Measurements from ENCODE around the gene SLC35F3. TPM values are rescaled to one million over a fixed set of nuclear protein-coding genes. Genes with fewer than 3 reads are reported as not detected.

The SLC35F3 gene
- total RNA-seq, 6 experiments from 2014 or later, result 0.26 to 0.58 (median 0.46) TPM

DNA sequence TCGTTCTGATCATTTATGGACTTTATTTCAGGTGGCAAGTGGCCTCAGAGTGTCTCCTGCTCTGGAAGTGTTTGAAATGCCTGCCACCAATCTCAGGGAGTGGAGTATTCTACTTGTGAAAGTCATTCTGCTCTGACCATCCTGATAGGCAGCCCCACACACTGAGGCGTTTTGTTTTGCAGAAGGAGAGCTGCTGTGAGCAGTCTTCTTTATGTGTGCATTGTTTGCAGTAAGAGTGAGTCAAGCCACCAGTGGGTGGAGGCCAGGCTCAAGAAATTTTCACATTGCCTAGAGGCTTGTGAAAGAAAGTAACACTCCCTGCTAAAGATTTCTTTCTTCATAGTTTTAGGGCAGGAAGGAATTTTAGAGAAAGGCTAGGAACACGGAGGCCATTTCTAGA is 204.4 kb downstream of the SLC35F3 start:
- peak; percentile 1 for DNase-seq
- Mint-ChIP-seq H3K4me1 (ENCODE audit: low read depth) (peaks cover 5% of the 10 kb centered on the region; the same call in 1 of the 2 replicates), H3K4me3 (no peak overlapping the region)

DNA sequence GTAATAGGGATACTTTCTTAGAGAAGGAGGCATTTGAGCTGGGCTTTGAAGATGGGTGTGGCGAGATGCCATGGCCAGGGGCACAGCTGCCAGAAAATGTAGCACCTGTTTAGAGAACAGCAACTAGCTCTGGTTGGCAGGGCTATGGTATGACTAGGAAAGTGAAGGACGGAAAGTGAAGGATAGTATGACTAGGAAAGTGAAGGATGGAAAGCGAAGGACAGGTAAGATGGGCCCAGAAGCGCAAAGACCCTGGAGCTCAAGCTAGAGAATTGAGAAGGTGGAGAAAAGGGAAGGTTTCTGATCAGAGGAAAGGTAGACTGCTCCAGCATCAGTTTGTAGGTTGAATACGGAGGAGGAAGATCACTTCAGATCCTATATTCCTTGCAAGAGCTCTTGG is 205.4 kb downstream of the SLC35F3 start:
- TF ChIP-seq, protein P1, sequence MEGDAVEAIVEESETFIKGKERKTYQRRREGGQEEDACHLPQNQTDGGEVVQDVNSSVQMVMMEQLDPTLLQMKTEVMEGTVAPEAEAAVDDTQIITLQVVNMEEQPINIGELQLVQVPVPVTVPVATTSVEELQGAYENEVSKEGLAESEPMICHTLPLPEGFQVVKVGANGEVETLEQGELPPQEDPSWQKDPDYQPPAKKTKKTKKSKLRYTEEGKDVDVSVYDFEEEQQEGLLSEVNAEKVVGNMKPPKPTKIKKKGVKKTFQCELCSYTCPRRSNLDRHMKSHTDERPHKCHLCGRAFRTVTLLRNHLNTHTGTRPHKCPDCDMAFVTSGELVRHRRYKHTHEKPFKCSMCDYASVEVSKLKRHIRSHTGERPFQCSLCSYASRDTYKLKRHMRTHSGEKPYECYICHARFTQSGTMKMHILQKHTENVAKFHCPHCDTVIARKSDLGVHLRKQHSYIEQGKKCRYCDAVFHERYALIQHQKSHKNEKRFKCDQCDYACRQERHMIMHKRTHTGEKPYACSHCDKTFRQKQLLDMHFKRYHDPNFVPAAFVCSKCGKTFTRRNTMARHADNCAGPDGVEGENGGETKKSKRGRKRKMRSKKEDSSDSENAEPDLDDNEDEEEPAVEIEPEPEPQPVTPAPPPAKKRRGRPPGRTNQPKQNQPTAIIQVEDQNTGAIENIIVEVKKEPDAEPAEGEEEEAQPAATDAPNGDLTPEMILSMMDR (IDR thresholded peaks at IDR 0.05), result no peak
- Mint-ChIP-seq H3K27me3 (ENCODE audit: insufficient read depth) (no peaks in the 10 kb centered on the region; the same call in none of the 2 replicates), H3K27ac (no peak overlapping the region), H3K36me3 (ENCODE audit: low read depth) (no peaks in the 10 kb centered on the region), H3K4me3 (no peak overlapping the region), H3K9me3 (no peaks in the 10 kb centered on the region), H3K4me1 (ENCODE audit: low read depth) (peaks cover 10% of the 10 kb centered on the region)
- DNase-seq, result no peak

More for the DNA sequence above, 204.4 kb downstream of the SLC35F3 start:
- Mint-ChIP-seq H3K27ac (no peak overlapping the region), H3K27me3 (ENCODE audit: insufficient read depth) (no peaks in the 10 kb centered on the region; the same call in none of the 2 replicates), H3K36me3 (ENCODE audit: low read depth) (no peaks in the 10 kb centered on the region), H3K9me3 (no peaks in the 10 kb centered on the region)
- TF ChIP-seq, protein P1 (IDR thresholded peaks at IDR 0.05), result no peak

DNA sequence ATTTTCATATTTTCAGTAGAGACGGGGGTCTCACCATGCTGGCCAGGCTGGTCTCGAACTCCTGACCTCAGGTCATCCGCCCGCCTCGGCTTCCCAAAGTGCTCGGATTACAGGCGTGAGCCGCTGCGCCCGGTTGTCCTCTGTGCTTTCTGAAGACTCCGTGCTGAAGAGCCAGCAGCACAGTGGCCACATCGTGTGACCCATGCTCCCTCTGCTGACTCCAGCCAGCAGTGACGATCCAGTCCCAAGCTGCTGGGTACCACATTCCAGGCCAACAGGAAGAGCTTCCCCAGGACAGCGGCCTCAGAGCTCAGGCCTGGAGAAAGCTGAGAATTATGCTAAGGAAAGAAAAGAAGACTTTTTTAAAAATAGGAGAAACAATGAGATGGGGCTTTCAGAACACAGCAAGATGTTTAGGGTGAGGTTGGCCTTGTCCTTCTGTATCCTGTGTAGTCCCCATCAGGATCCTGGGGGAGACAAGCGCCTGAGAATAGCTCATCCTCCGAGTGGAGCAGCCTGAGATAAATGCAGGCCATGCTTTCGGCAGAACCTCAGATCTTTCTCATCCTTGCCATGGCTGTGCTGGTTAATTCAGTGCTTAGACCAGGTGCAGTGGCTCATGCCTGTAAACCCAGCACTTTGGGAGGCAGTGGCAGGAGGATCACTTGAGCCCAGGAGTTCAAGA is 207.1 kb downstream of the SLC35F3 start:
- H3K9me3 Mint-ChIP-seq, result no peaks in the 10 kb centered on the region
- no peak overlapping the region for H3K27ac Mint-ChIP-seq
- DNase-seq, result peak; percentile 32
- no peak overlapping the region for H3K4me3 Mint-ChIP-seq
- H3K36me3 Mint-ChIP-seq (ENCODE audit: low read depth), result no peaks in the 10 kb centered on the region
- TF ChIP-seq, protein P1 (IDR thresholded peaks at IDR 0.05), result peak; percentile 51
- no peaks in the 10 kb centered on the region; the same call in none of the 2 replicates for H3K27me3 Mint-ChIP-seq (ENCODE audit: insufficient read depth)
- H3K4me1 Mint-ChIP-seq (ENCODE audit: low read depth), result peaks cover 15% of the 10 kb centered on the region

DNA sequence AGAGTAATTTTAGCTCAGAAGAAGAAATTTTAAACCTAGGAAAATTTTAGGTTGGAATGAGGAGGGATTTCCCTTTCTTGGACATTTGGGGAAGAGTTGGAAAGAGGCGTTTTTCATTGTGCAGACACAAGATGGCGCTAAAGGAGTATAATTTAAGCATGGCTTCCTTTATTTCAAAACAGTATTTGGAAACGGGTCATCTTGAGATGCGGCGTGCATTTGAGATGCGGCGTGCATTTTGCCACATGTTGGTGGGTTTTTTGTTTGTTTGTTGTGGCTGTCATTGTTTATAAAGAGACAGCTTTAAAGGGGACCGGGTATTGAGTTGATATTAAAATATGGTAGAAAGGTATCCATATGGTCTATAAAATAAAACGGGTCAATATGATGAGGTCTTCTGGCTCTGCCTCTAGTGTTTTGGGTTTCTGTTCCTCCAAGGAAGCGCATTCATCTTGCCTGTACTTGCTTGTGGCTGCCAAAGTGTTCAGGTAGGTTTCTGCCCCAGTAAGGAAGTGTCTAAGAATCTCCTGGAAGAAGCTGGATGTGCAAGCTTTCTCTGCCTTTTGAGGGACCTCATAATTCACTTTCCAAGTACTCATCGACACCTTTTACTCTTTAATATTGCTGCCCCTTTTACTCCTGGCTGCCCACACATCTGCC is 210.3 kb downstream of the SLC35F3 start:
- H3K4me3 Mint-ChIP-seq, result peak overlapping the region; percentile 74
- peaks cover 3% of the 10 kb centered on the region for H3K27me3 Mint-ChIP-seq (ENCODE audit: insufficient read depth)
- no peaks in the 10 kb centered on the region for H3K9me3 Mint-ChIP-seq

DNA sequence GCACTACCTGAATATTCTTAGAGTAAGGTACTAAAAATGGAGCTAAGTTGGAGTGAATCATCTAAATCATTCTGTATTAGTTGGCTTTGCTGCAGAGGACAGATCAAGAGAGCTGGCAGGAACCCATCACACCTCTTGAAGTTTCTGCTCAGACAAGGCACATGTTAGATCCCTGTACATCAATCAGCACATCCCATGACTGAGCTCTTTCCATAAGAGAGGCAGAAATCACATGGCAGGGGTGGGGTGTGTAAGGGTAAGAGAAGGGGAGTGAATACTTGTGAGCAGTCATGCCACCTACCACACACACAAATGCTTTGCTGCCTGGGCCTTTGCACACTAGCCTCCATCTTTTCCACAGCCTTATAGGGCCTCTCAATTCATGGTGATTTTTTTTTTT is 214.4 kb downstream of the SLC35F3 start:
- Mint-ChIP-seq H3K27me3 (ENCODE audit: insufficient read depth) (peaks cover 6% of the 10 kb centered on the region), H3K36me3 (ENCODE audit: low read depth) (no peaks in the 10 kb centered on the region), H3K4me1 (ENCODE audit: low read depth) (peaks cover 15% of the 10 kb centered on the region), H3K9me3 (no peaks in the 10 kb centered on the region), H3K27ac (no peak overlapping the region), H3K4me3 (no peak overlapping the region)
- TF ChIP-seq, protein P1 (IDR thresholded peaks at IDR 0.05), result no peak
- no peak for DNase-seq

More for the DNA sequence above, 210.3 kb downstream of the SLC35F3 start:
- DNase-seq, result peak; percentile 48
- no peak overlapping the region for H3K27ac Mint-ChIP-seq
- H3K36me3 Mint-ChIP-seq (ENCODE audit: low read depth), result no peaks in the 10 kb centered on the region
- TF ChIP-seq, protein P1 (IDR thresholded peaks at IDR 0.05), result peak; percentile 84
- H3K4me1 Mint-ChIP-seq (ENCODE audit: low read depth), result peaks cover 15% of the 10 kb centered on the region
